Measurements from ENCODE around the gene PSME3IP1.

Gene PSME3IP1

GRCh38 chr16:57108432-57108831 lies 77.4 kb downstream of the PSME3IP1 start:
- H3K4me3 ChIP-seq, result no peak overlapping the region

DNA sequence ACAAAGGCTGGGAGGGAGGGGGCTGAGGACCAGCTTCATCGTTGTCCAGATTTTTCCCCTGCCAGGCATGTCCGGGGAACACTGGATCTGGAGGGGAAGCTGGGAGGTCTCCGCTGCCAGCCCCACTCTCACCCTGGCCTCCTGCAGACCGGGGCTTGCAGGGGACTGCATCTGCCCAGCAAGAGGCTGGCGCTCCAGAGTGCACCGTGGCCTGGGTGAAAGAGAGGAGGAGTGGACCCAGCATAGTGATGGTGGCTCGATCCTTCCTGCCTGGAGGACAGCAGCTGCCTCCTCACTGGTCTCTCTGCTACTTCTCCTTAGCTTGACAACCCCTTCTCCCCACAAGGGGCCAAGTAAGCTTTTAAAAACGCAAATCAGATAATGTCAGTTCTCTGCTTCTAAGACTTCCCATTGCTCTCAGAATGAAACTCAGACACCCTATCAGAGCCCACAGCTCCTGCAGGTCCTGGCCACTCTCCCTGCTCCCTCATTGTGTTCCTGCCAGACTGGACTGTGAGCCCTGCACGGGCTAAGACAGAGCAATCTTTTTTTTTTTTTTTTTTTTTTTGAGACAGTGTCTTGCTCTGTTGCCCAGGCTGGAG lies 78.4 kb downstream of the PSME3IP1 start:
- no peak overlapping the region for H3K27ac ChIP-seq

More at GRCh38 chr16:57108432-57108831, 77.4 kb downstream of the PSME3IP1 start:
- no peak overlapping the region for H3K27ac ChIP-seq

DNA sequence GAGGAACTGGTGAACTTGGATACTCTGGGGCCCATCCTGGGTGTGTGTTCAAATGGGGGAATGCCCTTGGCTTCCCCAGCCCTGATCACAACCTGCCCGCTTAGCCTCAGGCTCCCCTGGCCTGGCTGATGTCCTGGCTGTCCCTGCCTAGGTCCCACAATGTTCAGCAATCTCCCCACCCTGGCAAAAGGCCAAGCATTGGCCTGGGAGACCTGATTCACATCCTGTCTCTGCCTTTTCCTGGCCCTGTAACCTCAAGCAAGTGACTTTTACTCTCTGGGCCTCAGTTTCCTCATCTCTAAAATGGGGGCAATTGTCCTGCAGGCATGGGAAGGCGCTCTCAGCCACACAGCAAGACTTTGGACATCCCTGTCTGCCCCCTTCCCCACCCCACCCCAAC lies 79.1 kb downstream of the PSME3IP1 start:
- no peak overlapping the region for H3K27ac ChIP-seq
- H3K4me3 ChIP-seq, result no peak overlapping the region

More for the DNA sequence above, 78.4 kb downstream of the PSME3IP1 start:
- H3K4me3 ChIP-seq, result no peak overlapping the region

GRCh38 chr16:57105184-57105583 lies 80.7 kb downstream of the PSME3IP1 start:
- no peak overlapping the region for H3K27ac ChIP-seq

DNA sequence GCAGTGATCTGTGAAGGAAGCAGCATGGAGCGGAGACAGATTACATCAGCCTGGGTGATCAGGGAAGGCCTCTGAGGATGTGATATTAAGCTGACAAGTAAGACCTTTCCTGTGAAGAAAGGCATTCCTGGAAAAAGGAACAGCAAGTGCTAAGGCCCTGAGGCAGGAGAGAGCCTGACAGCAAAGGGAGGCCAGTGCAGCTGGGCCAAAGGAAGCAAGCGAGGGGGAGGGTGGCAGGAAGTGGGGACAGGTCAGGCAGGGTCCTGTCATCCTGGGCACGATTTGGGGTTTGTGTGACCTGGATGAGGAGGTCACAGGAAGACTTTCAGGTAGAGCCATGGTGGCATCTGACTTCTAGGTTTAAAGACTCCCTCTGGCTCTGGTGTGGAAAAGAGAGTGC lies 81.1 kb downstream of the PSME3IP1 start:
- Histone ChIP-seq H3K27ac (no peak overlapping the region), H3K4me3 (no peak overlapping the region)

More at GRCh38 chr16:57105184-57105583, 80.7 kb downstream of the PSME3IP1 start:
- no peak overlapping the region for H3K4me3 ChIP-seq

DNA sequence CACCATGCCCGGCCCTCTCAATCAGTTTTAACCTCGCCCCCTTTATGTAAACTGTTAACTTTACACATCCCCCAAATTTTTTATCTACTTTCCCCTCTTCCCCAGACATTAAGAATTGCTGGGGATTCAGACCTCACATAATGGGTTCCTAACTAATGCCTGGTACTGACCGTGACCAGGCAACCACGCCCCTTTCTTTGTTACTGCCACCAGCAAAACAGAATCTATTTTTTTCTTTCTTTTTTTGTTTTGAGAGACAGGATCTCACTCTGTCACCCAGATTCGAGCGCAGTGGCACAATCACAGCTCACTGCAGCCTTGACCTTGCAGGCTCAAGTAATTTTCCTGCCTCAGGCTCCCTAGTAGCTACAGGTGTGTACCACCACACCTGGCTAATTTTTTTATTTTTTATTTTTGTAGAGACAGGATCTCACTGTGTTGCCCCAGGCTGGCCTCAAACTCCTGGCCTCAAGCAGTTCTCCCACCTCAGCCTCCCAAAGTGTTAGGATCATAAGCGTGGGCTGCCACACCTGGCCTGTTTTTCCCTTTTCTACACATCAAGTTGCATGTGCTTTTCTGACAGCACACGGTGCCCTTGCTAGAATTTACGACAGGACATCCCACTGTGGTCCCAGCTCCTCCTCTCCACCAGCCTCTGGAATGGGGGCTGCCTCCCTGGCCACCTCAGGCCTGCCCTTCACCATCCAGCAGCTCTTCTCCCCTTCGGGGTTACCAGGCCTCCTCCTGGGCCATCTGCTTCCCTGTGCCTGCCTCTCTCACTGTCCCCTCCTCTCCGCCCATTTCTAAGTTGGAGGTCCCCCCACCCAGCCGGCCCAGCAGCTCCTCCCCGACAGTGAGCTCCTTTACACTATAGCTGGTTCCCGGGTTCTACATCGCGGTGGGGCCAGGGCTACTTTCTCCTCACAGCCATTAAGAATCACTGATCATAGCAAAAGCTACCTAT lies 82.7 kb downstream of the PSME3IP1 start:
- no peak overlapping the region for H3K4me3 ChIP-seq
- no peak overlapping the region for H3K27ac ChIP-seq
